Pancreas (tissue), 10 donors: ENCODE data around the gene TBKBP1. TPM values are rescaled to one million over a fixed set of nuclear protein-coding genes. Genes with fewer than 3 reads are reported as not detected.
A peak's percentile ranks its signal among the peaks of the same experiment; 100 is the strongest.

Experiments
- ATAC-seq, 4 donors: fragments of 200-7000 bp; cut with Tn5 transposase; one replicate each; pipeline versions ENCODE4 v1.8.0 to v1.9.1; 2020; ENCODE audit warnings: mild to moderate bottlenecking in 4 of 4, moderate library complexity in 4 of 4
- DNase-seq, 6 donors: peaks; one replicate each; pipeline ENCODE4 v3.0.0-alpha.2; 2020
- FAIRE-seq: peaks from 2 replicates; lab custom pipeline; 2012; peaks lifted over from hg19 to GRCh38; lab: Jason Lieb, UNC
- H3K27ac ChIP-seq, 4 donors: fragments of 200-600 bp; sonication (generic); 1 replicate in 3 of 4; 2 replicates in 1 of 4; pipeline versions ENCODE4 v1.5.0 to v1.8.0; 2020
- H3K27me3 ChIP-seq, 4 donors: fragments of 200-600 bp; one replicate each; pipeline ENCODE4 v1.8.0; 2021
- H3K36me3 ChIP-seq, 3 donors: fragments of 200-600 bp; sonication (generic) in 1 of 3; one replicate each; pipeline versions ENCODE4 v1.5.0 to v1.8.0; 2020 to 2021
- H3K4me1 ChIP-seq, 3 donors: fragments of 200-600 bp; one replicate each; pipeline ENCODE4 v1.8.0; 2021
- H3K4me3 ChIP-seq, 4 donors: fragments of 200-600 bp; sonication (generic) in 2 of 4; one replicate each; pipeline versions ENCODE4 v1.5.0 to v1.8.0; 2020 to 2021
- H3K9me3 ChIP-seq, 4 donors: fragments of 200-600 bp; one replicate each; pipeline ENCODE4 v1.8.0; 2021
- CTCF ChIP-seq, 4 donors: fragments of 200-600 bp; sonication (generic) in 3 of 4; IDR thresholded peaks; one replicate each; pipeline versions ENCODE4 v1.5.0 to v1.8.0; 2021; ENCODE audit warnings: antibody characterized with exemption in 4 of 4
- WGBS, 2 donors: extraction: QIAGEN DNeasy Blood & Tissue Kit; methylation state at CpG; one replicate each; pipeline ENCODE4 v1.1.7; 2013; 5-methylcytosine and 5-hydroxymethylcytosine counted together
- intact Hi-C, 3 donors: fragments of 100-400 bp; cut with DNase I; formaldehyde crosslinking; loops; one replicate each; pipeline versions ENCODE4 v1.11.1 to v1.14.2; 2022
- polyA plus RNA-seq, 2 donors: library from polyadenylated mRNA; stranded (reverse); fragments of 200-250 nt; gene quantifications; one replicate each; pipeline ENCODE4 v1.2.3, GENCODE V29; 2013
- total RNA-seq, 6 donors: library from RNA; stranded (reverse); fragmentation: NEBNext Ultra II Directional in 4 of 6; extraction: Animal tissue kit (Norgen Biotek cat#: 25700) in 4 of 6; gene quantifications; one replicate each; pipeline versions ENCODE4 v1.2.1 to v1.2.4, GENCODE V29; 2021 to 2023
- donor health status: healthy with polysubstance abuse.
- donor health status: DM: no; HTN: no; CAD: no; lungs with moderate emphysema.
- donor health status: DM: no; HTN: no; CAD: no.
- donor health status: control.
- donor health status: control.
- donor health status: Bipolar disorder and iron deficiency.
- donor health status: DM: yes; HTN: yes; CAD: no.
- donor health status: DM: no; HTN: no; CAD: no.
- donor health status: DM: no; HTN: no; CAD: no.
- donor health status: DM: yes; HTN: yes; CAD: no.

Gene TBKBP1
- total and polyA plus RNA-seq, 8 donors, result 4.7 to 21.2 (median 6.4) TPM

- peak in 3 of 6 donors; percentile 64 to 89 (median 65) for DNase-seq
- H3K4me3 ChIP-seq, result no peak overlapping the region
- TF ChIP-seq CTCF (IDR thresholded peaks at IDR 0.05), result peak; percentile 91 to 93 (median 92)
- ATAC-seq, result peak in 3 of 4 donors; percentile 24 to 40 (median 29)
- no peak for FAIRE-seq
- H3K9me3 ChIP-seq, result no peaks in the 10 kb centered on the region
- no peaks in the 10 kb centered on the region for H3K4me1 ChIP-seq
- no peaks in the 10 kb centered on the region for H3K36me3 ChIP-seq
- H3K27me3 ChIP-seq, result no peaks in the 10 kb centered on the region
- WGBS, 2 donors, result 57% methylated on average over 25 of the region's 25 CpGs
- intact Hi-C loops, result loop anchor here in 1 of 3 donors (10.0 kb wide), 1 partner anchor 106 kb away; no protein-coding TSS in a partner anchor
- no peak overlapping the region for H3K27ac ChIP-seq
Observed at GRCh38 chr17:47698749-47699535, 5.0 kb downstream of the TBKBP1 start.

- peak in 1 of 6 donors; percentile 43 for DNase-seq
- no peak for ATAC-seq
- no peaks in the 10 kb centered on the region for H3K27me3 ChIP-seq
- H3K4me3 ChIP-seq, result no peak overlapping the region
- no peak overlapping the region for H3K27ac ChIP-seq
- FAIRE-seq, result no peak
- intact Hi-C loops, result loop anchor here in 1 of 3 donors (10.0 kb wide), 1 partner anchor 105 kb away; no protein-coding TSS in a partner anchor
- TF ChIP-seq CTCF (IDR thresholded peaks at IDR 0.05), result no peak
- H3K36me3 ChIP-seq, result no peaks in the 10 kb centered on the region
- WGBS, 2 donors, result 95 to 96% methylated on average over 4 of the region's 4 CpGs
- H3K9me3 ChIP-seq, result no peaks in the 10 kb centered on the region
- no peaks in the 10 kb centered on the region for H3K4me1 ChIP-seq
Observed at GRCh38 chr17:47699536-47699840, 5.5 kb downstream of the TBKBP1 start.

- H3K36me3 ChIP-seq, result no peaks in the 10 kb centered on the region
- no peak overlapping the region for H3K27ac ChIP-seq
- ATAC-seq, result no peak
- no peaks in the 10 kb centered on the region for H3K9me3 ChIP-seq
- H3K27me3 ChIP-seq, result no peaks in the 10 kb centered on the region
- no peaks in the 10 kb centered on the region for H3K4me1 ChIP-seq
- intact Hi-C loops, result no loop called here
- H3K4me3 ChIP-seq, result no peak overlapping the region
- no peak for TF ChIP-seq CTCF (IDR thresholded peaks at IDR 0.05)
- no peak for FAIRE-seq
- WGBS, 2 donors, result 84 to 88% methylated on average over 13 of the region's 13 CpGs
- peak in 1 of 6 donors; percentile 23 for DNase-seq
Observed at GRCh38 chr17:47700471-47701449, 6.8 kb downstream of the TBKBP1 start.

GRCh38 chr17:47701608-47702007 lies 7.6 kb downstream of the TBKBP1 start:
- H3K9me3 ChIP-seq, result no peaks in the 10 kb centered on the region
- H3K36me3 ChIP-seq, result no peaks in the 10 kb centered on the region
- H3K27ac ChIP-seq, result no peak overlapping the region
- no peaks in the 10 kb centered on the region for H3K4me1 ChIP-seq
- TF ChIP-seq CTCF (IDR thresholded peaks at IDR 0.05), result no peak
- DNase-seq (peak in 1 of 6 donors; percentile 23), FAIRE-seq (no peak), ATAC-seq (no peak)
- no peaks in the 10 kb centered on the region for H3K27me3 ChIP-seq
- intact Hi-C loops, result no loop called here
- WGBS, 2 donors, result 87 to 93% methylated on average over 4 of the region's 4 CpGs
- H3K4me3 ChIP-seq, result no peak overlapping the region
